Right renal cortex interstitium (tissue), 3 donors: ENCODE measurements around the gene STK16. TPM values are rescaled to one million over a fixed set of nuclear protein-coding genes. Genes with fewer than 3 reads are reported as not detected.
"Not testable (repeated sequence)": the region's sequence is repeated elsewhere in the genome, so short reads cannot be mapped to it uniquely, and the experiment has no call there.

Experiments
- DNase-seq, 3 donors: peaks; one replicate each; pipeline ENCODE4 v3.0.0-alpha.2; 2013; ENCODE audit warnings: low read depth in 3 of 3, low spot score in 2 of 3
- polyA plus RNA-seq, 3 donors: library from polyadenylated mRNA; unstranded; fragments of 120-200 nt; gene quantifications; one replicate each; pipeline ENCODE4 v1.2.1, GENCODE V29; 2013; ENCODE audit not compliant: insufficient read length in 3 of 3

STK16 gene
- polyA plus RNA-seq, result 10 to 100 TPM; 36.9 to 44.4 (median 41.8) TPM

GRCh38 chr2:219245148-219245898, at the start of gene STK16, which contains the start of gene GLB1L:
STK16 (plus strand) TSS chr2:219245479; CDS start chr2:219246000, 521 bp downstream.
GLB1L (minus strand) TSS chr2:219245444; CDS start chr2:219243573, 1,871 bp downstream.
- DNase-seq, result peak; percentile 88 to 91 (median 90)

- DNase-seq, result no peak
These were observed 47.9 kb upstream of the STK16 start for GRCh38 chr2:219197388-219197787.

DNA sequence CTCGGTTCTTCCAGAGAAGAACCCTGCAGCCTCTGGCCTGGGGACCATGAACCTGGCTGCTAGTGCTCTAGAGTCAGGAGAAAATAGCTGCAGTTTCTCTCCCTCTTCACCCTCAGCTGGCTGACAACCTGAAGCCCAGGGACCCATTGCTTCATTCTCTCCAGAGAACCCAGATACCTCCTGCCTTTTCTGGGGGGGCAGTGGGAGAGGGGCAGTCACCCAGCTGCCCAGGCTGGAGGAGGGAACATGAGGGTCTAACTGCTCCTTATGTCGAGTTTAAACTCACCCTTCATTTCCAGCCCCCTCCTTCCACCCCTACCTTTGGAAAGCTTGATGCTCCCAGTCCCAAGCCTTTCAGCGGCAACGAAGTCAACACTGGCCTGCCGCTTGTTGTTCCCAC, 46.3 kb upstream of the STK16 start:
- DNase-seq, result no peak

DNA sequence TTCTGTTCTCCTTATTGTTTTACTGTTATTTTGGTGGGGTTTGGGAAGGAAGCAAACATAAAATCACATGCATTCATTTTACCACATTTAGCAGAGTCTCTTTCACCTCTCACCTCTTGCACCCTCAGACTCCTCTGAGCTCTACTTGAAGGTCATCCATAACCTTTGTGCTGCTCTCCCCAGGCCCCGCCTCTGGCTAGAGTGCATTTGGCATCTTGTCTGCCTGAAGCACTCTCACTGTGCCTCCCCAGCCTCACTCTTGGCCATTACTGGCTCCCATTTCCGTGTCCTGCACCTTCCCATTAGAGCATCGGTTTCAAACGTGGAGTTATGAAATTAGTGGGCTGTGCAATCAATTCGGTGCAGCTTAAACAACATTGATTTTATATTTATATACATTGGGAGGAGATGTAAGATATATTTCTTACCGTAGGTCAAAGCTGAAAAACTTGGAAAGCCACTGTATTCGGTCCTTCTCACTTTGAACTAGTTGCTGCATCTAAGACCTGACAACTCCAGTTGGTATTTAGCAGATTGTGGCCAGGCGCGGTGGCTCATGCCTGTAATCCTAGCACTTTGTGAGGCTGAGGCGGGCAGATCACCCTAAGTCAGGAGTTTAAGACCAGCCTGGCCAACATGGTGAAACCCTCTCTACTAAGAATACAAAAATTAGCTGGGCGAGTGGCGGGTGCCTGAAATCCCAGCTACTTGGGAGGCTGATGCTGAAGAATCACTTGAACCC, 45.6 kb upstream of the STK16 start:
- DNase-seq, result no peak

DNA sequence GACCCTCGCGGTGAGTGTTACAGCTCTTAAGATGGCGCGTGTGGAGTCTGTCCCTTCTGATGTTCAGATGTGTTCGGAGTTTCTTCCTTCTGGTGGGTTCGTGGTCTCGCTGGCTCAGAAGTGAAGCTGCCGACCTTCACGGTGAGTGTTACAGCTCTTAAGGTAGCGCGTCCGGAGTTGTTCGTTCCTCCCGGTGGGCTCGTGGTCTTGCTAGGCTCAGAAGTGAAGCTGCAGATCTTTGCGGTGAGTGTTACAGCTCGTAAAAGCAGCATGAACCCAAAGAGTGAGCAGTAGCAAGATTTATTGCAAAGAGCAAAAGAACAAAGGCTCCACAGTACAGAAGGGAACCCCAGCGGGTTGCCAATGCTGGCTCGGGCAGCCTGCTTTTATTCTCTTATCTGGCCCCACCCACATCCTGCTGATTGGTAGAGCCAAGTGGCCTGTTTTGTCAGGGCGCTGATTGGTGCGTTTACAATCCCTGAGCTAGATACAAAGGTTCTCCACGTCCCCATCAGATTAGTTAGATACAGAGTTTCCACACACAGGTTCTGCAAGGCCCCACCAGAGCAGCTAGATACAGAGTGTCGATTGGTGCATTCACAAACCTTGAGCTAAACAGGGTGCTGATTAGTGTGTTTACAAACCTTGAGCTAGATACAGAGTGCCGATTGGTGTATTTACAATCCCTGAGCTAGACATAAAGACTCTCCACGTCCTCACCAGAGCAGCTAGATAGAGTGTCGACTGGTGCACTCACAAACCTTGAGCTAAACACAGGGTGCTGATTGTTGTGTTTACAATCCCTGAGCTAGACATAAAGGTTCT, 44.6 kb upstream of the STK16 start:
- DNase-seq, result not testable (repeated sequence)

- not testable (repeated sequence) for DNase-seq
These were observed 43.9 kb upstream of the STK16 start for GRCh38 chr2:219201331-219201730.

- no peak for DNase-seq
These were observed 40.7 kb upstream of the STK16 start for GRCh38 chr2:219204425-219205164.

GRCh38 chr2:219205165-219205538, 40.1 kb upstream of the STK16 start:
- DNase-seq, result no peak

DNA sequence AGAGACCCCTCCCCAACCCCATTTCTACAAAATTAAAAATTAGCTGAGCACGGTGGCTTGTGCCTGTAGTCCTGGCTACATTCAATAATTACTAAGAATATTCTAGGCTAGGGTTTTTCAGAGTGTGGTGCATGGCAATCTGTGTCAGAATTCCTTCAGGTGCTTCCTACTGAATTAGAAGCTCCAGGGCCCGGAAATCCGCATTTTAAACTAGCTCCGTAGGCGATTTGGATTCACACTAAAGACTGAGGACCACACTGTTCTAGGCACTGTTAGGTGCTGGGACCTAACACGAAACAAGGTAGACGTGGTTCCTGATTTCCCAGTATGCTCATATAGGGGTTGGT, 39.3 kb upstream of the STK16 start:
- no peak for DNase-seq

DNA sequence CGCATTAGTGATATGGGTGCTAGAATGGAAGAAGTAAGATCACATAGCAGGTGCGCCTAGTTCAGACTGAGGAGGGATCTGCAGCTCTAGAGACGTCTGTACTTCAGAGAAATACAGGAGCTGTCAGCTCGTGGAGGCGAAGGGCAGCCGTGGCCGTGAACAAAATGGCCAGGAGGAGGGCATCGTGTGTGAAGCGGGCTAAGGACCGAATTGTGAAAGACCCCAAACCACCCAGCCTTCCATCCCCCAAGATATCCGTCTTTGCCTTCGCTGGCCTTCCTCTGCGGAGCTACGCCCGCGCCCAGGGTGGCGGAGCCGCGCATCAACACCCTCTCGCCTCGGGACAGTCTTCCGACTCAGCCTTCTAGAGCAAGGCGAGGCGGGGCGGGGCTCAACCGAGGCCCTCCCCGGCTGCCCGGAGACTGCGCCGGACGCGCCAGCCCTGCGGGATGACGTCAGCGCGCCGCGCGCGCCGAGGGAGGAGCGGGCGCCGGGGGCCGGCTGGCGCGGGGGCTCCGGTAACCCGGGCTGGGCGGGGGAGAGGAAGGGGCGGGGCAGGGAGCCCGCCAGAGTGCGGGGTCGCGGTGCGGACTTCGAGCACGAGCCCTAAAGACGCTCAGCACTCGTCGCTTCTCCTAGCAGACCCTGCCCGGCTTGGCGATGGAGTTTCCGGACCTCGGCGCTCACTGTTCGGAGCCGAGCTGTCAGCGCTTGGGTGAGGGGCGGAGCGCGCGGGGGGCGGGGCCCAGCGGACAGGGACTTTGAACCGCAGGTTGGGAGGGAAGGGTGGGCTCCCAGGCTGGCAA, 38.7 kb upstream of the STK16 start, which contains the start of gene ZFAND2B:
Gene ZFAND2B, plus strand, starts transcription at position 455 of the 806 bp plus-strand sequence. Its CDS starts 206 bp downstream, at position 661.
- peak; percentile 82 to 93 (median 90) for DNase-seq

DNA sequence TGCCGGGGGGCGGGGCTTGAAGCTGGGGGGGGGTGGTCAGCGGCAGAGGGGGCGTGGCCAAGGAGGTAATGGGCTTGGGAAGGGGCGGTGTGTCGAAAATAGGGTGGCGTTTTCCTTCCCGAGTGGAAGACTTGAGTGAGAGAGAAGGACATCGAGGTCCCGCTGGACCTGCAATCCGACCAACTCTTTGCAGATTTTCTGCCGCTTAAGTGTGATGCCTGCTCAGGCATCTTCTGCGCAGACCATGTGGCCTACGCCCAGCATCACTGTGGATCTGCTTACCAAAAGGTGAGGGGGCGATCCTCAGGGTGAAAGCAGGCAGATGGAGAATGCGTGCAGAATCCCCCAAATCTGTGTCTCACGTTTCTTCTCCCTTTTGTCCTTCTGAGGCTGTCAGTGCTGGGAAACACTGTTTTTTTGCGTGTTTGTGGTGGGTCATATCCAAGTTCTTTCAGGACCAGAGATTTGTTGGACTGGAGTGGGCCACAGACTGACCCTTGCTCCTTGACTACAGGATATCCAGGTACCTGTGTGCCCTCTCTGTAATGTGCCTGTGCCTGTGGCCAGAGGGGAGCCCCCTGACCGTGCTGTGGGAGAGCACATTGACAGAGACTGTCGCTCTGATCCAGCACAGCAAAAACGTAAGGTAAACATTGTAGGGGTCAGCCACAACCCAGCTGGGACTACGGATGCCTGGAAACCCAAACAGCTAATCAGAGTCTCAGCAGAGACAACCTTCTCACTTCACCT, 38.0 kb upstream of the STK16 start:
- no peak for DNase-seq

GRCh38 chr2:219207884-219208740, 37.2 kb upstream of the STK16 start:
- DNase-seq, result no peak

DNA sequence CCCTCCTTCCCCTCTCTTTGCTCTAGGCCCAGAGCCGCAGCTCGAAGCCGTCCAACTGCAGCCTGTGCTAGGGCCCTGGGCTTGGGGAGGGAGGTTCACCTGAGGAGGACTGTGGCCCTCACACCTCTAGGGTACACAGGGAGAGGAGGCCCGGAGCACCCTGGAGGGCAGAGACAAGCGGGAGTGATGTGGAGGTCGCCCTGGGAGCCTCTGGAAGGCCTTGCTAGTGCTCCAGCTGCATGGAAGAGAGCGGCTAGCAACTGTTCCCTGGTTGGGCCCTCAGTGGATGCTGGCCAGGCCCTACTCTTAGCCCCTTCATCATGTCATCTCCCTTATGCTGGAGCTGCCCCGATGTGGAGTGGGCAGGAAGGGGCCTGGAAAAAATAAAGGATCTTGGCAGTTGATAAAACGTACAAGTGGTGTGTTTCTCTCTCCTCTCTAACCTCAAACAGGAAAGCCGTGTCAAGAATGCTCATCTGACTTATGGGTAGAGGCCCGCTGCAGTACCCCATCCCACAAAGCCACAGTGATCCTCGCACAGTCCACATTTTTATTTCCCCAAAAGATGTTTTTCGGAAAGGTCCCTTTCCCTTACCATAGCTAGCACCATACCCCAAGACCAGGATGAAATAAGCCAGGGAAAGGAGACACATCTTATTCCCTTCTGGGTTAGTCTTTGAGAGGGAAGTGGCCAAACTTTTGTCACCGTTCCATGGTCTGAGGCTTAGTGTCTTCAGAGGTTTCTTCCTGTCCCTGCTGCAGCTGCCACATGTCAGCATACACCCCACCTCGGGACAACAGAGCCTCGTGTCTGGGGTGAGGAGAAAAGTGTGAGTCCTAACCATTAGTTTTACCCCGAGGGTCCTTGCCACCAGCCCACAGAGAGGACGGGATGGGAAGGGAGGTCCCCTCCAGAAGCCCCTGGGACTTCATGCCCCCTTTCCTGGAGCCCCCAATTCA, 35.8 kb upstream of the STK16 start:
- DNase-seq, result no peak

DNA sequence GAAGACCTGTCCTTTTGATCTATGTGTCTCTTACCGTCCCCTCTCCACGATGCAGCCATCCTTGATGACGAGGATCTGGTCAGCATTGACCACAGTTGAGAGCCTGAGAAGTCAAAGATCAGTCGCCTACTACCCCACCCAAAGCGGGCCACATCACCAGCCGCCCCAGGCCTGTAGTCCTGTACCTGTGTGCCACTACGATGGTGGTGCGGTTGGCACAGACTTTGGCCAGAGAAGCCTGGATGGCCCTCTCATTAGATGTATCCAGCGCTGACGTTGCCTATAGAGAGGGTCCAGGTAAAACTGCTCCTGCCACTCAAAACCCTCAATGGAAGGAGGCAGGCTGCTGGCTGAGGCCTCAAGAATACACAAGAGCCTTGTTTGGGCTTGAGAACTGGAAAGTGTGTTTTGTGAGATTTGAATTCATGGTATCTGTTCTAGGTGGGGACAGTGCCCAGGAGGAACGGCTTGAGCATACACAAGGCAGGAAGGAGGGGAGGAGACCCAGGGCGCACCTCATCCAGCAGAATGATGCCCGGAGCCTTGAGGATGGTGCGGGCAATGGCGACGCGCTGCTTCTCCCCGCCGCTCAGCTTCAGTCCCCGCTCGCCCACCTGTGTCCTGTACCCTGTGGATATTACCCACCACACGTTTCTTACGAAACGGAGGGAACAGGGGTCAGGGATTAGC, 34.9 kb upstream of the STK16 start:
- no peak for DNase-seq

DNA sequence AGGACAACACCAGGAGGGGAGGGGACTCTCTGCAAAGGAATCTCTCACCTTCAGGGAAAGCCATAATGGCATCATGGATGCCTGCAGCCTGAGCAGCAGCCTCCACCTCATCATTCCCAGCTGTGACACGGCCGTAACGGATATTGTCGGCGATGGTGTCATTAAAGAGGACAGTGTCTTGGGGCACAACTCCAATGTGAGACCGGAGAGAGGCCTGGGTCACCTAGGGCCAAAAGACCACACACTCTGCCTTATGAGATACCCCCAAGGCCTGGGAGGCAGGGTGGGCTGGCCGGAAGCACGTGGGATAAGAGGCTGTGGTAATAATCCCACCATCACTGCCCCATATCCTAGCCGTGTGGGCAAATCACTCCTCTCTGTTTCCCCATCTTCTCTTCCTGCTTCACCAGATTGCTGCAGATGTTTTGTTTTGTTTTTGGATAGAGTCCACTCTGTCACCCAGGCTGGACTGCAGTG, 34.4 kb upstream of the STK16 start:
- DNase-seq, result no peak

GRCh38 chr2:219213026-219213415, 32.3 kb upstream of the STK16 start:
- DNase-seq, result no peak
